SKM-1 treated with dmso at 0.1 percent for 144 hours (cell line): Measurements from ENCODE around the gene PPM1H.

Source experiments
- DNase-seq: peaks from one replicate; lab custom pipeline; 2025; ENCODE audit not compliant: unreplicated experiment; lab: John Stamatoyannopoulos, UW

The PPM1H gene

GRCh38 chr12:62629413-62629812, 305.5 kb downstream of the PPM1H start:
- DNase-seq = no peak

DNA sequence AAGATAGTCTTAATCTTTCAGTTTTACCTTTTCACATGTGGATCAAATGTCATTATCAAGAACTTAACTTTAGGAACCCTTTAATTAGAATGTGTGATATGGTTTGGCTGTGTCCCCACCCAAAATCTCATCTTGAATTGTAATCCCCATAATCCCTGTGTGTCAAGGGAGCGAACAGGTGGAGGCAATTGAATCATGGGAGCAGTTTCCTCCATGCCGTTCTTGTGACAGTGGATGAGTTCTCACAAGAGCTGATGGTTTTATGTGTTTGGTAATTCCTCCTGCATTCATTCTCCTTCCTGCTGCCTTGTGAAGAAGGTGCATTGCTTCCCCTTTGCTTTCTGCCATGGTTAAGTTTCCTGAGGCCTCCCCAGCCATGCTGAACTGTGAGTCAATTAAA, 307.8 kb downstream of the PPM1H start:
- no peak for DNase-seq

DNA sequence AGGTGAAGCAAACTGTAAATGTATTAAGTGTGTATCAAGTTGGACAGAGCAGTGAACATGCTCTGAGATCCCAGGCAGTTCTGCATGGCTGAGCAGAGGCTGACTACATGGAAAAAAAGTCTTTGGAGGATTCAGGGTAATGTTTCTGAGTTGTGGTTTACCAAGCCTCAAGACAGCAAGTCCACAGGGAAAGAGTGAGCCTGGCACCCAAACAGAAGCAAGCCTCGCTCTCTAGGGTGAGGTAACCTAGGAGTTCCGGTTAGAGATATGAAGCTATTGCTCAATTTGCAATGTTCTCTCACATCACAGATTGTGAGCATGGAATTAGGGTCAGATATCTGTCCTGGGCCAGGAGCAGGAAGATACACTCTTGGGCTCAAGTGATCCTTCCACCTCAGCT, 309.7 kb downstream of the PPM1H start:
- DNase-seq = peak; percentile 54

DNA sequence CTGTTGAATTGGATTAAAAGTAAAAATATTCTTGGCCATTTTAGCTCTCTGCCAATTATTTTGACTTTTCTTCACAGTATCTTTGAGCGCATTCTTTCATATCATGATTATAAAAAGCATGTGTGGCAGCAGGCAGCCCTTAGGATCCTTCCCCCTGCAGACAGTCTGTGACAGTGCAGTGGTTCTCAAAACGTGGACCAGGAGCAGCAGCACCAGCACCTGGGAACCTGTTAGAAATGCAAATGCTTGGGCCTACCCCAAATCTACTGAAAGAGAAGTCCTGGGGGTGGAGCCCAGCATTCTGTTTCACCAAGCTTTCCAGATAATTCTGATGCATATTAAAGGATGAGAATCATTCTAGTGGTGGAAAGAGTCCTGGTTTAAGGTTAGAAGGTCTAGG, 312.8 kb downstream of the PPM1H start:
- DNase-seq = no peak

GRCh38 chr12:62621101-62621638, 313.8 kb downstream of the PPM1H start:
- DNase-seq = no peak

- no peak for DNase-seq
These were observed 316.0 kb downstream of the PPM1H start for GRCh38 chr12:62618930-62619329.

DNA sequence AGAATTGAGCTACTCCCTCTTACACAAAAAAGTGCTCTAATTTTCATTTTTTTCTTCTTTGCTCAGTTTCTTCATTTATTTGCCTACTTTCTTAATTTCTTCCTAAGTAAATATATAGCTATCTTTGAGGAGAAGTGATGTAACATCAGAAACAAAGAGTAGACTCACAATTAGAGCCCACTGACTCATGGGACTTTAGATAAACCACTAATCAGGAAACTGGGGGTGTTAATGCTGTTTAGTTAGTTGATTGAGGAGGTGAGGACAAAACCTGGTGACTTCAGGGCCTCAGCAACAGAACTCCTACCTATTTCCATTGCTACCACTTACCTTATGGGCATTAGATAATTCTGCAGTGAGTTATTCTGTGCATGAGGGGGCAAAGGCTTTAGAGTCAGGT, 316.6 kb downstream of the PPM1H start:
- DNase-seq = no peak

DNA sequence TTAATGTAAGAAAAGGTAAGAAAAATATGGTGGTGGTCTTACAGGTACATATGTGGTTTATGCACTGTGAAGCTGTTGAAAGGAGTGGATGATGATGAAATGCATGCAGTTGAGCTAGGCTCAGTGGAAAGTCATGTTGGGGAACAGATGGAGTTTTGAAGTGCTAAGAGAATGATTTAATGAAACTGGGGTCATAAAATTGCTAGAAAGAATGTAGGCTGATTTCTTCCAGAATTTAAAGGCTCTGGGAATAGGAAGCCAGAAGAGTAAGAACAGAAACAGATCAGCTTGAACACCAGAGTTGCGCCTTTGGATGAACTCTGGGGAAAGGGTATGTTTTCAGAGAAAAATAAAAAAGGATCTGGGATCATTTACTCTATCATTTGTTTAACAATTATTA, 321.9 kb downstream of the PPM1H start:
- no peak for DNase-seq

DNA sequence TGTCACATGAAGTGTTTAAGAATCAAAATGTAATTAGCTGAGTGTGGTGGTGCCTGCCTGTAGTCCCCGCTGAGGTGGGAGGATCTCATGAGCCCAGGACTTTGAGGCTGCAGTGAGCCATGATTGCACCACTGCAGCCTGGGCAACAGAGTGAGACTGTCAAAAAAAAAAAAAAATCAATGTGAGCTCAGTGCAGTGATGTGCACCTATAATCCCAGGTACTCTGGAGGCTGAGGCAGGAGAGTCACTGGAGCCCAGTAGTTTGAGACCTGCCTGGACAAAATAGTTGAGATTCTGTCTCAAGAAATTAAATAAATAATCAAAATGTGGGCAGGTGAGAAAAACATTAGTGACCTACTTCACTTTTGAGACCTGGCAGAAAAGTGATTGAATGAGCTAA, 328.3 kb downstream of the PPM1H start:
- DNase-seq = no peak

DNA sequence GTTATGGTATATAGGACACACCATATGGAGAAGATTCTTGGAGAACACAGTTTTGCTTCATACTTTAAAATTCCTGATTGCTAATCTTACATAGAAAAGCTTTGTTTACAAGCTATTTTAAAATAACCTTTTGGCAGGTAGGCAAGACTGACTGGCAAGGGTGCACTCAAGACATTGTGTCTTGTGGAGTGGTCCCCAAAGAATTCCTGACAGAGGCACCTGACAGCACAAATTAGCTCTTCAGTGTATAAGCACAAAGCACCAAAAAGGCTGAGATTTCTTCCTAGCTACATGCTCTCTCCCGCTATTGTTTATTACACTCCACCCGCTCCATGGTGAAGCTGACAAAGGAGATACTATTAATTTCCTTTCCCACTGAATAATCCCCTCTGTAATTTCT, 329.0 kb downstream of the PPM1H start:
- no peak for DNase-seq

- DNase-seq = no peak
These were observed 330.1 kb downstream of the PPM1H start for GRCh38 chr12:62604871-62605270.

GRCh38 chr12:62604373-62604772, 330.6 kb downstream of the PPM1H start:
- DNase-seq = no peak

DNA sequence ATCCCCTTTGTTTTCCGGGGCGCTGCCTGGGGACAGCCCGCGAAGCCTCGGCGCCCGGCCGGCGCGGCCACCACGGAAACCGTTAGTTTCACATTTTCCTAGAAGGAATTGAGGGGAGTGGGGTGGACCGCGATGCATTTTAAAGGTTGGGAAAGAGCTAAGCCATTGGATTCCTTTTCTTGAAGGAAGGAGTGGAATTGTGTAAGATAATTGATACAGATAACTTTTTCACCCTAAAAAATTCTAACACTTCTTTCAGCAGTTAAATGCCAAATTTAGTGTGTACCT, 331.2 kb downstream of the PPM1H start:
- no peak for DNase-seq

DNA sequence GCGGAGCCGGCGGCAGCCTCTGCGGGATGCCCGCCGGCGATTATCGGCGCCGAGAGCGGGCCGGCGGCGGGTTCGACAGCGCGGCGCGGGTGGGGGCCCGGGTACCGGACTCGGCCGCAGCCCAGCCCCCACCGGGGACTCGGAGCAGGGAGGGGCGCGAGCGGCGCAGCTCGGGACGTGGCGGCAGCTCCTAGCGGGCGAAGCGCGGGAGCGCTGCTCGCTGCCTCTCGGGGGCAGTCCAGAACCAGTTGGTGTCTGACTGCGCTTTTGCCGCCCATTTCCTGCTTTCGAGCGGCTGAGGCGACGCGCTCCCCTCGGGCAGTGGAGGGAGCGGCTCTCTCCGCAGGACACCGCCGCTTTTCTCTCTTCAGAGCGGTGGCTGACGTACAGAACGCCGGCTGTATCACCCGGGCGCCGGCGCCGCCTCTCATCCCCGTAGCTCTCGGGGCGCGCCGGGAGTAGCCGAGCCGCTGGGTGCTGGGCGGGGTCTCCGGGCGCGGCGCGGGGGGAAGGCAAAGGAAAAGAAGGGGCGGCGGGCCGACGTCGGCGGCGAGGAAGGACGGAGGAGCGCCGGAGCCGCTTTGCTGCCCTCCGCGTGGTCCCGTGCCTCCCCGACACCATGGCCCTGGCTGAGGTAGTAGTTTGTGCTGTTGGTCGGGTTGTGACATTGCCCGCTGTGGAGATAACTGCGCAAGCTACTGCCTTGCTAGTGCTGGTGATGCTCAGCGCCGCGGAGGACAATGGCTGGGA, 331.7 kb downstream of the PPM1H start:
- DNase-seq = peak; percentile 36

GRCh38 chr12:62602255-62603060, 332.5 kb downstream of the PPM1H start:
- peak; percentile 35 for DNase-seq

DNA sequence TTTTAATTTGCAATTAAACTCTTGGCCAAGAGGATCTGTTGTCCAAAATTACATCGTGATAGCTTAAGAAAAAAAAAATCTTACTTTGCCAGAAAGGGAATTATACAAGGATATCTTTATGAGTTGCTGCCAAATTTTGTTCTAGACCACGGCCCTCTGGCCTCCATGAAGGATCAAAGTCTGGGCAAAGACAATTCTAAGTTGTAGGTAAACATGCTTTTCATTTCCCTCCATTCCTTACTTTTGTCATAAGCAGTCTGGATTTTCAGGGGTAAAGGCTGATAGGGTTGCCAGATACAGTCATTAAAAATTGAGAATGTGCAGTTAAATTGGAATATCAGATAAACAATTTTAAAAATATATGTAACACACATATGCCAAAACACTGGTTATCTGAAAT, 333.2 kb downstream of the PPM1H start:
- DNase-seq = no peak

GRCh38 chr12:62599854-62600437, 335.0 kb downstream of the PPM1H start:
- no peak for DNase-seq

GRCh38 chr12:62598846-62599245, 336.1 kb downstream of the PPM1H start:
- no peak for DNase-seq

GRCh38 chr12:62597253-62597652, 337.7 kb downstream of the PPM1H start:
- no peak for DNase-seq
